ENCODE measurements around the gene FAM78A.

Gene FAM78A

GRCh38 chr9:131318231-131319085 is 42.1 kb upstream of the FAM78A start:
- ChIA-PET CTCF (interaction anchor here (0.9 kb wide), 1 partner anchor 18 kb away, joined by 9 read pairs; no protein-coding TSS in a partner anchor), POLR2A (ENCODE audit: low non-redundant PET) (no interaction called here)
- no peak overlapping the region for H3K27ac ChIP-seq
- TF ChIP-seq CTCF (conservative IDR thresholded peaks at IDR 0.05; ENCODE audit: low read depth), result no peak
- DNase-seq (ENCODE audit: low spot score), result no peak

DNA sequence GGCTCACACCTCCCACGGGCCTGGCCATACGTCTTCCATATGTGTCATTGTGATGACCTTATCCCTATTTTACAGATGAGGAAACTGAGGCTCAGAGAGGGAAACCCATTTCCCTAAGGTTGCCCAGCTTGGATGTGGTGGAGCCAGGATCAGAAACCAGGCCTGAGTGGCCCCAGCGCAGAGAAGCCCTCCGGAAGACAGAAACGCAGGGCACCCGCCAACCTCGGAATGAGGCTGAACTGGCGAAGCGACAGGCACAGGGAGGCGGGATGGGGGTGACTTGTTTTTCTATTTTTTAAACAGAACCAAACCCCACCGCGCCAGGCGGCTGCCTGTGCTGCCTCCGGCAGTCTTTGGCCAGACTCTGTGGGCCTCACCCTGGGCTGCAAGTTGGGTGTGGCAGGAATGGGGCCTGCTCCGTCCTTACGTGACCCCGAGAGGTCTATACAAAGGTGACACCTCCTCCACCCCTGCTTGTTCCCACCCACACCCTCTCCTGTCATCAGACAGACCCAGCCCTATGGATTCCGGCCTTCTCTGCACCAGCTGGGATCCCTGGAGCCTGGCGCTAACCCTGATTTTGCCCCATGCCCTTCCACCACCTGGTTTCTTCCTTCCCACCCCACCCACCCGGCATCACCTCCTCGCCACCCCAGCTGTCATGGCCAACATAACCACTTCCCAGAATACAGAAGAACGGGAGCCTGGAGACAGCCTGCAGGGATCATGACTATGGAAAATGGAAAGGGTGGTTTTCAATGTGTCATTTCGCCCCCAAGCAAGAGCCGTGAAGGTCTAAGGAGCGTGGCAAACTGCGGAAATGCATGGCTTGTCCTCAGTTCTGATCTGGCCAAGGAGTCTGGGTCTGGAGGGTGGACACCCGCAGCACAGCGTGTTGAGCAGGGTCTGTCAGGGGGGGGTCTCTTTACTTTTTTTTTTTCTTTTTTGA is 36.8 kb upstream of the FAM78A start:
- CTCF ChIA-PET, result interaction anchor here (0.8 to 1.5 kb wide), 2 partner anchors 8 to 23 kb away, joined by 3 to 5 read pairs; no protein-coding TSS in a partner anchor
- no peak overlapping the region for H3K27ac ChIP-seq
- DNase-seq (ENCODE audit: low spot score), result no peak
- POLR2A ChIA-PET (ENCODE audit: low non-redundant PET), result no interaction called here
- no peak for TF ChIP-seq CTCF (conservative IDR thresholded peaks at IDR 0.05; ENCODE audit: low read depth)

GRCh38 chr9:131312246-131312645 is 35.9 kb upstream of the FAM78A start:
- CTCF ChIA-PET, result interaction anchor here (1.5 kb wide), 1 partner anchor 24 kb away, joined by 5 read pairs; no protein-coding TSS in a partner anchor
- no peak for DNase-seq (ENCODE audit: low spot score)
- no peak overlapping the region for H3K27ac ChIP-seq
- POLR2A ChIA-PET (ENCODE audit: low non-redundant PET), result no interaction called here
- TF ChIP-seq CTCF (conservative IDR thresholded peaks at IDR 0.05; ENCODE audit: low read depth), result no peak

DNA sequence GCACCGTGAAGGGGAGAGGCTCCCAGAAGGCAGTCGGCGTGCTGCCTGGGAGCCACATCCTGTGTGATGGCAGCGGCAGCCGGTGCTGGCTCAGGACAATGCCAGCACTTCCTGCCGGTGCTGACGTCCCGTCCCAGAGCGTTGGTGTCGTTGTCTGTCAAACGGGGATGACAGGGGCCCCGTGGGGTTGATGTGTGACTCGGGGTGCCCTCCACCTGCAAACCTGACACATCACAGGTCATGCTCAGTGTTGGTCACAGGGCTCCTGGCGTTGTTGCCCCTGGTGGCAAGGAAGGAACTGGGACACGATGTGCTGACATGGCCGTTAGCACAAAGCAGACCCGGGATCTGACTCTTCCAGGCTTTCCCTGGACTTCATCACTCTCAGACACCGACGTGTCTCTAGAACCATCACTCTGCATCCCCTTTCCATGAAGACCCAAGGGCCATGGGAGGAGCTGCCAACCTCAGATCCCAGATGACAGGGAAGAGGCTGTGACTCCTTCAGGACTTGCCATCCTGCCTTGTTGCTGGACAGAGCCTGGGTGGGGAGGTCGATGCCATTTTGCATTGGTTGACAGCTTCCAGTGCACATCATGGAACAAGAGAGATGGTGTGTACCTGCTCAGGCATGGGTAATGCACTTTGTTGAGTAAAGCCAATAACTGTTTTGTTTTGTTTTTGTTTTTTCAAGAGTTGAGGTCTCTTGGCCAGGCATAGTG is 34.7 kb upstream of the FAM78A start:
- no peak for TF ChIP-seq CTCF (conservative IDR thresholded peaks at IDR 0.05; ENCODE audit: low read depth)
- no peak overlapping the region for H3K27ac ChIP-seq
- no peak for DNase-seq (ENCODE audit: low spot score)
- CTCF ChIA-PET, result interaction anchor here (0.9 kb wide), 1 partner anchor 25 kb away, joined by 3 read pairs; no protein-coding TSS in a partner anchor
- POLR2A ChIA-PET (ENCODE audit: low non-redundant PET), result no interaction called here

DNA sequence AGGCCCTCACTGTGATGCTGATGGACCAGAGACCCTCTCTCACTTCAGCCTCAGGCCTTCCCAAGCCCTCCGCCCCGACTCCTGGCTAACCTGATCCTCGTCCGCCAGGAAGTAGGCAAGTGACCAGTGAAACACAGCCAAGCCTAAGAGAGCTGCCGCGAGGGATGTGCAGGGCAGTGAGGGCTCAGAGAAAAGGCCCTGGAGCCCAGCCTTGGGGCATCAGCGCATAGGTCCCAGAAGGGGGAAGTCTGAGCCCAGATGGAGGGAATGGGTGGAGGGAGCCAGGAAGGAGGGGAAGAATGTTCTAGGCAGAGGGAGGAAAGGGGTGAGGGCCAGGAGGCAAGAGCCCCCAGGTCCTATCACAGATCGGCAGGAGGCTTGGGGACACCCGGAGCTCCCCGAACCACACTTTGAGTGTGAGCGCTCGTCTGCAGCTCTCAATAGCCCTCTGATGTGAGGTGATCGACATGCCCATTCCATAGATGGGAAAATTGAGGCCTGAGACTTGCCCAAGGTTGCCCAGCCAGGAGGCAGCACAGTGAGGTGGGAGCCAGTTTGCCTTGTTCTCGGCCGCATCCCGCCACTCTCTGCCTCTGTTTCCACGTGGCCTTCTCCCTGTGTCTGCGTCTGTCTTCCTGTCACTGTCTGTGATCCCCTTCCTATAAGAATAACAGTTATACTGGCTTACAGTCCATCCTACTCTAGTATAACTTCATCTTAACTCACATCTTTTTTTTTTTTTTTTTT is 33.4 kb upstream of the FAM78A start:
- TF ChIP-seq CTCF (conservative IDR thresholded peaks at IDR 0.05; ENCODE audit: low read depth), result no peak
- ChIA-PET CTCF (interaction anchor here (0.9 kb wide), 1 partner anchor 27 kb away, joined by 3 read pairs; no protein-coding TSS in a partner anchor), POLR2A (ENCODE audit: low non-redundant PET) (no interaction called here)
- DNase-seq (ENCODE audit: low spot score), result no peak
- H3K27ac ChIP-seq, result no peak overlapping the region
